EH (cell line): ENCODE data around the gene CPPED1.
"Not testable (repeated sequence)": the region's sequence is repeated elsewhere in the genome, so short reads cannot be mapped to it uniquely, and the experiment has no call there.

Experiments used
- DNase-seq: peaks from one replicate; pipeline ENCODE4 v3.0.0-alpha.2; 2015; ENCODE audit warnings: low read depth

Gene CPPED1

DNA sequence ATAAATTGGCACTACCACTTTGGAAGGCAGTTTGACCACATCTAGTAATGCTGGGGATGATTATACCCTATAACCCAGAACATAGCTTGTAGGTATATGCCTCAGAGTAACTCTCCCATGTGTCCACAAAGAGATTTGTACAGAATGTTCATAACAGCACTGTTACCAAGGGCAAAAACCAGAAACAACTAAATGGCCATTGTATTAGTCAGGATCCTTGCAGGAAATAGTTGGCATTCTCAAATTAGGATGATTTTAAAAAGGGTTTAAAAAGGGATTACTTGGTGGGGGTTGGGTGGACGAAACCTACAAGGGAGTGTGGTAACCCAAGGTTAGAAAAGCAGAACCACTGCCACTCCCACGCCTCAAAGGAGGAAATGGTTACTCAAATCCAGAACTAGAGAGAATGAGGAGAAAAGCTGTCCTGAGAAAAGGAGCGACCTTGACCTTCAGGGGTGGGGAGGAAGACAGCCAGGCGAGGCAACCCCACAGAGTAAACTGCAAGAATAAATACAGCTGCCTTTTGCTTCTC, 2.1 kb downstream of the CPPED1 start:
- peak; percentile 95 for DNase-seq

- no peak for DNase-seq
Observed at GRCh38 chr16:12800817-12801216, 2.9 kb downstream of the CPPED1 start.

DNA sequence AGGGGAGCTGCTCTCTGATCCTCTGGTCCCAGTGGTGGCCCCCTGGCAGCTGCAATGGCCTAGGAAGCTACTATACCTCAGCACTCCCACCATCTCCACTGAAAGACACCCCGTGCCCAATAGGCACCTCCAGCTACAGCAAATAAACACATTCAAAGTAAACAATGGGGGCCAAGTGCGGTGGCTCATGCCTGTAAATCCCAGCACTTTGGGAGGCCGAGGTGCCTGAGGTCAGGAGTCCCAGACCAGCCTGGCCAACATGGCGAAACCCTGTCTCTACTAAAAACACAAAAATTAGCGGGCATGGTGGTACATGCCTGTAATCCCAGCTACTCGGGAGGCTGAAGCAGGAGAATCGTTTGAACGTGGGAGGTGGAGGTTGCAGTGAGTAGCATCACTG, 3.7 kb downstream of the CPPED1 start:
- not testable (repeated sequence) for DNase-seq

GRCh38 chr16:12798846-12799245, 4.8 kb downstream of the CPPED1 start:
- peak; percentile 14 for DNase-seq

DNA sequence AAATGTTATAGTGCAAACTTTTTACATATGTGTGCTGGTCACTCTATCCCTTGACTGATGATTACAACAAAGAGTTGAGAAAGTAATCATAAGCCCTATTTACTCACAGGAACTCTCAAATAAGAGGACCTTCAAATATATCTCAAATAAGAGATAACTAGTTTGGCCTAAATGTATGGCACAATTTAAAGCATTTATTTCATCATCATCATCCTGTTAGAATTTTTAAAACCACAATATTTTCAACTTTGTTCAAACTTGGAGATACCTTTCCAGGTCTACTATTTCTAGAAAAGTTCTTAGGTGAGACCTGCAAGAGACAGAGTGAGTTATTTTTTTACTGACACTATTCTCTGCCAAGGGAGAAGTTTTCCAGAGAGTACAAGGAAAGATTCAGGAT, 5.5 kb downstream of the CPPED1 start:
- no peak for DNase-seq

- peak; percentile 66 for DNase-seq
Observed at GRCh38 chr16:12796498-12796897, 7.2 kb downstream of the CPPED1 start.

DNA sequence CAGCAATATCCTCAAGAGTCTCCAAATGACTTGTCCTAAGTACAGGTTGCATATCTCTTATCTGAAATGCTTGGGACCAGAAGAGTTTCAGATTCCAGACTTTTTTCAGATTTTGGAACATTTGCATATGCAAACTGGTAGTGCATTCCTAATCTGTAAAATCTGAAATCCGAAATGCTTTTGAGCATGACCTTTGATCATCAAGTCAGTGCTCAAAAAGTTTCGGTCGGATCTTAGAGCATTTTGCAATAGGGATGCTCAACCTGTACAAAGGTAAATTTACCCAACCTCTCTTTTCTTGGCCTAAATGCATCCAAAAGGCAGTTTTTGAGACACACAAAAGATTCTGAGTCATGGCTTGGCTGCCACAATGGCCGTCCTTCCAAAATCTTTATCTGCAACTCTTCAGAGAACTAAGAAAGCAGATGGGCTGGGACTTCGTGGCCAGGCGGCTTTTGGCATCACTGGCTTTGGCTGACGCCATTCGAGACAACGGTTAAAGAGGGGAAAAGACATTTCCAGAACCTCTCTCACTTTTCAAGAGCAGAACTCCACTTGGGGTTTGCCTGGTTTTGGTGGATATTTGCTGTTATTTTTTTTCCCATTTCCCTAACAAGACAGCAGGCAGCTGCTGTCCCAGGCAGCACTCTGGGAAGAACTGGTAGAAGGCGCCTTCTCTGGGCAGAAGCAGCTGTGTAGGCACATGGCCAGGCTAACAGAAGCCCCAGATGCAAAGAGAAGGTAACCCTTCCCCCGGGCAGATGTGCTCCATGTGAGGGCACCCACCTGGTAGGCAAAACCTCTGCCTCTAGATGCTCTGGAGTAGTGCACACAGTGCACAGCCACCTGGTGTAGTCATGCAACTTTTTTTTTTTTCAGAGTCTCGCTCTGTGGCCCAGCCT, 8.9 kb downstream of the CPPED1 start:
- no peak for DNase-seq

DNA sequence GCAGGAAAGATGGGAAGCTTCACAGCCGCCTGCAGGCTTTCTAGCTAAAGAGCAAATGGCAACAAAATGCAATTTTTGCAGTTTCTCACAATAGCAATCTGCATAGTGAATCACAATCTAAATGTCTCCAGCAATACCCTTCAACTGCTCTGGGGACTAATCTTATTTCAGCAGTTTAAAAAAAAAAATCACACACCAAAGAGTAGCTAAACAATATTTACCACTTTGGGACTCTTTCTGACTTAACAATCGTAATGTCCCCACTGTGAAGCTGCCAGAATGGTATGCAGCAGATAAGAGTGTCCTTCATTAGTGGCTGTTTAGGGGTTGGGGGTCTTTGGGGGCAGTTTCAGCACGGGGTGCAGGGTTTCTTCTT, 9.8 kb downstream of the CPPED1 start:
- DNase-seq: no peak

- no peak for DNase-seq
Observed at GRCh38 chr16:12793120-12793864, 10.4 kb downstream of the CPPED1 start.

GRCh38 chr16:12792528-12792927, 11.2 kb downstream of the CPPED1 start:
- not testable (repeated sequence) for DNase-seq

GRCh38 chr16:12791340-12791739, 12.3 kb downstream of the CPPED1 start:
- no peak for DNase-seq

- DNase-seq: no peak
Observed at GRCh38 chr16:12788758-12789157, 14.9 kb downstream of the CPPED1 start.

GRCh38 chr16:12786081-12786480, 17.6 kb downstream of the CPPED1 start:
- DNase-seq: no peak

DNA sequence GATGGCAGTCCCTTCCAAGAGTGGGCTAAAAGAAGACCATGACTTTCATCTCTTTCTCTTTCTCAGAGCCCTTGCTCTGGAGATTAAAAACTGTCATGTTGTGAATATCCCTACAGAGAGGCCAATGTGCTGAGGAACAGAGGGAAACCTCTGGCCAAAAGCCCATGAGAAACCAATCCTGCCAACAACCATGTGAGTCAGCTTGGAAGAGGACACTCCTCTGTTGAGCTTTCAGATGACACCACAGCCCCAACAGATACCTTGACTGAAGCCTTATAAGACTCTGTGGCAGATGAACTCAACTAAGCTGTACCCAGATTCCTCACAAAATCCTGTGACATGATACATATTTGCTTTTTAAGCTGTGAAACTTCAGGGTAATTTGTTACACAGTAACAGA, 19.6 kb downstream of the CPPED1 start:
- peak; percentile 9 for DNase-seq

- DNase-seq: no peak
Observed at GRCh38 chr16:12781777-12782176, 21.9 kb downstream of the CPPED1 start.

DNA sequence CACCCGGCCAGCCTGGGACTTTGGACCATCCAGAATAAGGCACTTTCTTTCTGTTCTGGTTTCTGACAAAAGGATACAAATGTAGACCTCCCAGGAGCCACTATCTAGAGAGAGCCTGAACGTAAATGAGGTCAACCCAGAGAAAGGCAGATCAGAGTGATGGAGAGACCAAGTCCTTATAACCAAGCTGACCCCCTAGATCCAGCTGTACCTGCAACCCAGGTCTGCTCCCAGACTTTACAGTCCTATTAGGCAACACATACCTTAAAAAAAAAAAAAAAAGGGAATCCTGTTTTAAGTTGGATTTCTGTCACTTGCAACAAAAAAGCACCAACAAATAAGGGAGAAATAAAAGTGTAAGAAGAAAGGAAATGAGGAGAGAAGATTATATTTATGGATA, 23.2 kb downstream of the CPPED1 start:
- no peak for DNase-seq

- no peak for DNase-seq
Observed at GRCh38 chr16:12778726-12779125, 25.0 kb downstream of the CPPED1 start.

- DNase-seq: no peak
Observed at GRCh38 chr16:12775656-12776236, 27.9 kb downstream of the CPPED1 start.

GRCh38 chr16:12773221-12773620, 30.5 kb downstream of the CPPED1 start:
- DNase-seq: no peak

DNA sequence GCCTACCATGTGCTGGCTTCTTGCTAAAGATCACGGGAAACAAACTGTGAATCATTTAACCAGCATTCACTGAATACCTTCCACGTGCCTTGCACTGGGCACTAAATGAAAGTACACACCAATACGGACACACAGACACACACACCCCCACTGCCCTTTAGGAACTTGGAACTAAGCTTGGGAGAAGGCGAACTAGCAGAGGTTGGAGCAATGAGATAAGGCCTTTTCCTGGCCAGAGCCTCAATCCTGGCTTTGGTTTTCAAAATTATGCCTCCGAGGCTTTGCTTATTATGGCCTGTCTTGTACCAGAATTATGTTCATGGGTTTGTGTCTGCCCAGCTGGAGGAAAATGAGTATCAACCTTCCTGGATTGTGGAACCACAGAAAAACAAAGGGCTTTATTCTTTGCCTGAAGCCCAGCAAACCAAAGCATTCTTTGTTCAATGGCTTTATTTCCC, 32.3 kb downstream of the CPPED1 start:
- DNase-seq: peak; percentile 9

DNA sequence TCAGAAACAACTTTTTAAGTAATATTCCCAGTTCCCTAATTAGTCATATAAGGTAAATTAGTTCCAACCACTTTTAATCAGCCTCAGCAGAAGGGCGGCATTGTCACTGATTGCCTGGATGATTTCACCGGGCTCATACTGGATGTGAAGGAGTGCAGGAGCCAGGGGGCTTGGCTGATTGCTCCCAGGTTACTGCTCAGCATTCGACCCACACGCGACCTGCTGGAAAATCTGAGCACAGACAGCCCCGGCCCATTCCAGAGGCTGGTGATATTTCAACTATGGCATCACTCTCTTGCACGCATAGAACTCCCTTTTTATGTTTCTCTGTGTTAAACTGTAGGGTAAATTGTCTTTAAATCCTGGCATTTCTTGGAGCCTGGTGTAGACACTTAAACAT, 34.2 kb downstream of the CPPED1 start:
- DNase-seq: no peak

DNA sequence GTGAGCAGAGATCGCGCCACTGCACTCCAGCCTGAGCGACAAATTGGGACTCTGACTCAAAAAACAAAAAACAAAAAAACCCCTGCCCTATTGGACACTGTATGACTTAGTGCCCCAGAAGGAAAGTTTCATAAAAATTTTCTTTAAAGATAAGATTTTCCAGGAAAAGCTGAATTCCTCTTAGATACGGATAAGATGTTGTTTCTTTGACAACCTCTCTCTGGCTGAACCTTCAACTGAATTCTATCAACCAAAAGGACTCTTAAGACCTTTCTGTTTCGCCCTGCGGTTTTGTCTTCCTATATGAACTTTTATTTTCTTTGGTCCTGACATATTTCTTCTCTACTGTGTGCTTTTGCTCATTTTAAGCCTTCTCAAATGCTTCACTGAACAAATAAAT, 35.8 kb downstream of the CPPED1 start:
- DNase-seq: no peak

DNA sequence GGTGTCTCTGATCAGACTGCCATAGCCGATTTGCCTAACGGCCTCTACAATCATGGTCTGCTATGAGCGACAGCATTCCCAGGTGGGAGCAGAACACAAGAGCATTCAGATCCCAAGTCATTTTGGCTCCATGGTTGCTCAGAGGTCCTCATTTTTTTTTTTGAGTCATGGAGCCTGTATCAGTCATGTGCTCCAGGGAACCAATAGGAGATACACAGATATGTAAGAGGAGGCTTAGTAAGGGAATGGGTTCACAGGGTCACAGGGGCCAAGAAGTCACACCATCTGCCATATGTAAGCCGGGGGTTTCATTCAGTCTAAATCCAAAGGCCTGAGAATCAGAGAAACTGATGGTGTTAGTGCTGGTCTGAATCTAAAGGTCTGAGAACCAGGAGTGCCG, 36.8 kb downstream of the CPPED1 start:
- no peak for DNase-seq
